ENCODE data around the gene GPANK1. TPM values are rescaled to one million over a fixed set of nuclear protein-coding genes. Genes with fewer than 3 reads are reported as not detected.

The GPANK1 gene
- total and polyA plus RNA-seq, 10 donors = 12.4 to 21.3 (median 17.4) TPM

DNA sequence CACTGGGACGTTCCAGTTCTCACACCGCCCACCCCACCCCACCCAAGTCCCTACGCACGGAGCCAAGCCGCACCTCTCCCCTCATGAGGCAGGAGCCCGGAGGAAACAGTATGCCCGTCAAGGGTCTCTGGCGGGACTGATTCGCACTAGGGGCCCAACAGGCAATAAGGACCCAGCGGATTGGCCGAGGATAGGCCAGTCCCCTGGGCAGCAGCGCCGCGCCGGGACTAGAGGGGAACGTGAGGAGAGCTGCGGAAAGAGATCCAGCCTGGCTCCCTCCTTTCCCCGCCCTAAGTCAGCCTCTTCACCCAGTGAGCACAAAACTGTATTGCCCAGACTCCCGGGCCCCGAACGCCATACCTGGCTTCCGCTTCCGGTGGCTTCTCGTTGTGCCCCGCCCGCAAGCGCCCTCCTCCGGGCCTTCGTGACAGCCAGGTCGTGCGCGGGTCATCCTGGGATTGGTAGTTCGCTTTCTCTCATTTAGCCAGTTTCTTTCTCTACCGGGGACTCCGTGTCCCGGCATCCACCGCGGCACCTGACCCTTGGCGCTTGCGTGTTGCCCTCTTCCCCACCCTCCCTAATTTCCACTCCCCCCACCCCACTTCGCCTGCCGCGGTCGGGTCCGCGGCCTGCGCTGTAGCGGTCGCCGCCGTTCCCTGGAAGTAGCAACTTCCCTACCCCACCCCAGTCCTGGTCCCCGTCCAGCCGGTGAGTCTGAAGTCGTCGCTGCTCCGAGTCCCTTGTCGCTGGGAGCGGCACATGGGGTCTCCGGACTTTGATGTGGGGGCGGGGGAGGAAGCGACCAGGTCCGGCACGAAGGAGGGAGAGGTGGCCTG lies 922 bp upstream of the GPANK1 start, which contains the start of gene CSNK2B:
Gene CSNK2B, plus strand, starts transcription at position 580 of the 836 bp plus-strand sequence. CDS start 752 bp downstream, outside the sequence.
- Histone ChIP-seq H3K36me3 (peaks cover 0 to 68% (median 53%) of the 10 kb centered on the region in 6 donors), H3K27ac (peak within 1 kb of the TSS; percentile 96 to 99 (median 98)), H3K27me3 (replicated peaks in 1 of 7) (no peaks in the 10 kb centered on the region), H3K9me3 (no peaks in the 10 kb centered on the region), H3K4me3 (peak within 1 kb of the TSS; percentile 75 to 85 (median 78)), H3K4me1 (peaks cover 32 to 77% (median 63%) of the 10 kb centered on the region in 6 donors)
- intact Hi-C loops (cut with DNase I; ENCODE audit: low total_unique reads) = no loop called here
- WGBS, 5 donors = 0 to 1% (median 1%) methylated on average over 42 to 63 of the region's 63 CpGs
- DNase-seq = peak; percentile 100
- TF ChIP-seq POLR2A (IDR thresholded peaks at IDR 0.05) (peak in 2 of 3 donors; percentile 26 to 40), POLR2AphosphoS5 (IDR thresholded peaks at IDR 0.05) (peak; percentile 89 to 96 (median 93))
- TF ChIP-seq, protein P1, sequence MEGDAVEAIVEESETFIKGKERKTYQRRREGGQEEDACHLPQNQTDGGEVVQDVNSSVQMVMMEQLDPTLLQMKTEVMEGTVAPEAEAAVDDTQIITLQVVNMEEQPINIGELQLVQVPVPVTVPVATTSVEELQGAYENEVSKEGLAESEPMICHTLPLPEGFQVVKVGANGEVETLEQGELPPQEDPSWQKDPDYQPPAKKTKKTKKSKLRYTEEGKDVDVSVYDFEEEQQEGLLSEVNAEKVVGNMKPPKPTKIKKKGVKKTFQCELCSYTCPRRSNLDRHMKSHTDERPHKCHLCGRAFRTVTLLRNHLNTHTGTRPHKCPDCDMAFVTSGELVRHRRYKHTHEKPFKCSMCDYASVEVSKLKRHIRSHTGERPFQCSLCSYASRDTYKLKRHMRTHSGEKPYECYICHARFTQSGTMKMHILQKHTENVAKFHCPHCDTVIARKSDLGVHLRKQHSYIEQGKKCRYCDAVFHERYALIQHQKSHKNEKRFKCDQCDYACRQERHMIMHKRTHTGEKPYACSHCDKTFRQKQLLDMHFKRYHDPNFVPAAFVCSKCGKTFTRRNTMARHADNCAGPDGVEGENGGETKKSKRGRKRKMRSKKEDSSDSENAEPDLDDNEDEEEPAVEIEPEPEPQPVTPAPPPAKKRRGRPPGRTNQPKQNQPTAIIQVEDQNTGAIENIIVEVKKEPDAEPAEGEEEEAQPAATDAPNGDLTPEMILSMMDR (IDR thresholded peaks at IDR 0.05 in 8 of 11, conservative IDR thresholded peaks at IDR 0.05 in 3 of 11) = peak in 6 of 11 experiments; percentile 7 to 51 (median 19)

GRCh38 chr6:31663961-31664789 lies 622 bp downstream of the GPANK1 start:
- Histone ChIP-seq H3K27ac (peak overlapping the region; percentile 96 to 99 (median 98)), H3K36me3 (peaks cover 0 to 55% (median 38%) of the 10 kb centered on the region in 6 donors), H3K4me3 (peak overlapping the region; percentile 75 to 85 (median 78)), H3K27me3 (replicated peaks in 1 of 7) (no peaks in the 10 kb centered on the region), H3K4me1 (peaks cover 37 to 85% (median 71%) of the 10 kb centered on the region in 6 donors), H3K9me3 (no peaks in the 10 kb centered on the region)
- intact Hi-C loops (cut with DNase I; ENCODE audit: low total_unique reads) = no loop called here
- TF ChIP-seq POLR2AphosphoS5 (IDR thresholded peaks at IDR 0.05) (peak in 2 of 3 donors; percentile 22 to 30), POLR2A (IDR thresholded peaks at IDR 0.05) (no peak)
- 28 to 36% (median 31%) methylated on average over 16 to 17 of the region's 17 CpGs for WGBS, 5 donors
- DNase-seq = peak; percentile 82

DNA sequence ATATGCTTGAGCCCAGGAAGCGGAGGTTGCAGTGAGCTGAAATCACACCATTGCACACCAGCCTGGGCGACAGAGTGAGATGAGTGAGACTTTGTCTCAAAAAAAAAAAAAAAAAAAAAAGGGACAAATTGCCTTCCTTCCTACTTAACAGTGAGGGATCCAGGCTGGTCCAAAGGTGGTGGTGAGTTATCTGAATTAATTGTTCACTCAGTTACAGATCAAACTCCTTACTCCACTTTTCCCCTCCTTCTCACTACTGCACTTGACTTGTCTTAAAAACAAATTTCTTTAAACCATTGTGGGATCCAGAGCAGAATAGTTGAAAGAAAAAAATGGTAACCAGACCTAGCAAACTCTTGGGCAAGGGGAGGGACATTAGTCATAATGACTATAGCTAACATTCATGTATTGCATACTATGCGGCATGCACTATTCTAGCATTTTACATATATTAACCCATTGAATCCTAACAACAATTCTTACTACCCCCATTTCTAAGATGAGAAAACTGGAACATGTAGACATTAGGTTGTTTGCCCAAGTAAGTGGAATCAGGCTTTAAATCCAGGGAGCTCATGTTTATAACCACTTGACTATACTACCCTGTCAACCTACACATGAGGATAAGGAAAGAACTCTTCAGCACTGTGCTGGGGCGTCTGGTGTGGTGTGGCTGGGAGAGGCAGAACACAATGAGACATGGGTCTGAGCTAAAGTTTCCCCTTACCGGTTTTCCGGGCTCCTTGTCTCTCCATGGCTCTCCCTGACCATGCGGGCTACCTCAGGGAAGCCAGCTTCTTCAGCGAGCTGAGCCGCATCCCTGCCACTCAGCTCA lies 1.5 kb downstream of the GPANK1 start:
- Histone ChIP-seq H3K36me3 (peaks cover 0 to 53% (median 30%) of the 10 kb centered on the region in 6 donors), H3K9me3 (no peaks in the 10 kb centered on the region), H3K4me3 (peak overlapping the region; percentile 75 to 85 (median 78)), H3K4me1 (peaks cover 46 to 85% (median 76%) of the 10 kb centered on the region in 6 donors), H3K27me3 (replicated peaks in 1 of 7) (no peaks in the 10 kb centered on the region), H3K27ac (peak overlapping the region in 7 of 8 donors; percentile 96 to 99 (median 98))
- TF ChIP-seq, protein P1 (IDR thresholded peaks at IDR 0.05 in 8 of 11, conservative IDR thresholded peaks at IDR 0.05 in 3 of 11) = no peak
- no peak for TF ChIP-seq POLR2AphosphoS5 (IDR thresholded peaks at IDR 0.05)
- TF ChIP-seq POLR2A (IDR thresholded peaks at IDR 0.05) = no peak
- DNase-seq = no peak
- intact Hi-C loops (cut with DNase I; ENCODE audit: low total_unique reads) = no loop called here
- 64 to 78% (median 74%) methylated on average over 9 of the region's 9 CpGs for WGBS, 5 donors

Data from spleen (tissue), 11 donors.